ENCODE results near the gene TMUB1. TPM values are rescaled to one million over a fixed set of nuclear protein-coding genes. Genes with fewer than 3 reads are reported as not detected.

Gene TMUB1
- total and polyA plus RNA-seq, 2 donors (not counting 3 experiments of a cell fraction or from before 2014, with no cell fraction given), result 41.3 to 45.3 TPM

- POLR2A ChIA-PET, result no interaction called here
- H3K4me1 ChIP-seq (ENCODE audit: control insufficient read depth, extremely low read depth, insufficient read depth, low read length), result peaks cover 17% of the 10 kb centered on the region
- DNase-seq (ENCODE audit: low read depth, low spot score) (no peak), FAIRE-seq (no peak)
- CTCF ChIA-PET, result interaction anchor here (0.9 to 3.5 kb wide), 4 partner anchors 12 to 38 kb away, joined by 3 to 29 read pairs (median 6); no protein-coding TSS in a partner anchor
- H3K4me2 ChIP-seq (ENCODE audit: insufficient read depth, low read length), result no peak overlapping the region
- H3K36me3 ChIP-seq (ENCODE audit: control insufficient read depth in 2 of 2, extremely low read depth in 1 of 2, insufficient read depth in 2 of 2, low read length in 2 of 2), result peaks cover 0 to 1% of the 10 kb centered on the region in 2 experiments
- H3K9ac ChIP-seq (replicated peaks; ENCODE audit: extremely low read depth, insufficient read depth, low read length), result no peak overlapping the region
- no peak overlapping the region for H3K4me3 ChIP-seq (replicated peaks in 1 of 3; ENCODE audit: insufficient read depth in 1 of 3, low read depth in 1 of 3, low read length in 3 of 3)
- no peak for TF ChIP-seq CTCF (IDR thresholded peaks at IDR 0.05; ENCODE audit: extremely low read depth in 1 of 2, insufficient read depth in 1 of 2, low read depth in 1 of 2, low read length in 2 of 2)
- TF ChIP-seq POLR2AphosphoS5 (IDR thresholded peaks at IDR 0.05; ENCODE audit: insufficient read depth, low read depth, low read length), result no peak
- TF ChIP-seq MAX (IDR thresholded peaks at IDR 0.05; ENCODE audit: insufficient read depth, insufficient read length), result no peak
- no peak for TF ChIP-seq POLR2A (IDR thresholded peaks at IDR 0.05; ENCODE audit: low read depth, low read length)
- TF ChIP-seq FOS (IDR thresholded peaks at IDR 0.05; ENCODE audit: borderline replicate concordance, insufficient read depth, low read length), result no peak
- TF ChIP-seq EZH2 (IDR thresholded peaks at IDR 0.05; ENCODE audit: borderline replicate concordance, low read depth, low read length, severe bottlenecking), result no peak
- TF ChIP-seq MYC (IDR thresholded peaks at IDR 0.05; ENCODE audit: low read depth, low read length), result no peak
- no peak for TF ChIP-seq JUN (IDR thresholded peaks at IDR 0.05; ENCODE audit: borderline replicate concordance, insufficient read depth, insufficient read length, low read depth)
- no peak for TF ChIP-seq GATA2 (IDR thresholded peaks at IDR 0.05; ENCODE audit: insufficient read depth, insufficient read length, low read depth, low read length)
- H3K79me2 ChIP-seq (ENCODE audit: control insufficient read depth, insufficient read depth, low read length), result peaks cover 84% of the 10 kb centered on the region
- no TSS peak for BruUV-seq (replicated peaks)
- no peaks in the 10 kb centered on the region for H4K20me1 ChIP-seq (replicated peaks; ENCODE audit: control insufficient read depth, extremely low read depth, insufficient read depth, low read length)
- no peak overlapping the region for H3K27ac ChIP-seq (ENCODE audit: insufficient read depth, low read depth, low read length)
- H3K9me3 ChIP-seq (replicated peaks; ENCODE audit: control insufficient read depth, insufficient read depth, low read length), result no peaks in the 10 kb centered on the region
- no peaks in the 10 kb centered on the region for H3K9me1 ChIP-seq (replicated peaks; ENCODE audit: control insufficient read depth, extremely low read depth, insufficient read depth, low read length)
- dilution Hi-C loops (cut with MboI; ENCODE audit: extremely low pct_ligation_motif_present, low sequenced_read_pairs) (no loop called here), intact Hi-C loops (cut with micrococcal nuclease) (no loop called here)
- no peaks in the 10 kb centered on the region for H3K27me3 ChIP-seq (ENCODE audit: control insufficient read depth in 2 of 2, insufficient read depth in 2 of 2, low read length in 2 of 2)
- no peak overlapping the region for H2AFZ ChIP-seq (ENCODE audit: low read depth, low read length)
Measured at GRCh38 chr7:151102991-151103390, 19.7 kb upstream of the TMUB1 start.

Data from endothelial cell of umbilical vein (primary cell).